HG03097 (cell line): ENCODE data around the gene MOGAT3.

Experiments
- ATAC-seq: cut with Tn5 transposase; IDR thresholded peaks from one replicate; pipeline ENCODE4 v1.9.1; 2021; ENCODE audit not compliant: unreplicated experiment, low FRiP score

Gene MOGAT3

DNA sequence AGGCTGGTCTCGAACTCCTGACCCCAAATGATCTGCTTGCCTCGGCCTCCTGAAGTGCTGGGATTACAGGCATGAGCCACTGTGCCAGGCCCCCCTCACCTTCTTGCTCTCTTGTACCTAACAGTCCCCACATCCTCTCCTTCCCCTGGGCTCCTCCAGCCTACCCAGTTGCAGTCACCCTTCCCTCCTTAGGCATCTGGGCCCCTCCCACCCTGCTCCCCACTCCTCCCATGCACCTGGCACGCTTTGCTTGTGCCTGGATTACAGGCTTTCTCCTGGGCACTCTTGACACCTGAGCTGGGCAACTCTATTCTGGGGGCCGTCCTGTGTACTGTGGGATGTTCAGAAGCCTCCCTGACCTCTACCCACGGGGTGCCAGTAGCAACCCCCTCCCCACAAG lies 33.8 kb upstream of the MOGAT3 start:
- ATAC-seq = no peak

DNA sequence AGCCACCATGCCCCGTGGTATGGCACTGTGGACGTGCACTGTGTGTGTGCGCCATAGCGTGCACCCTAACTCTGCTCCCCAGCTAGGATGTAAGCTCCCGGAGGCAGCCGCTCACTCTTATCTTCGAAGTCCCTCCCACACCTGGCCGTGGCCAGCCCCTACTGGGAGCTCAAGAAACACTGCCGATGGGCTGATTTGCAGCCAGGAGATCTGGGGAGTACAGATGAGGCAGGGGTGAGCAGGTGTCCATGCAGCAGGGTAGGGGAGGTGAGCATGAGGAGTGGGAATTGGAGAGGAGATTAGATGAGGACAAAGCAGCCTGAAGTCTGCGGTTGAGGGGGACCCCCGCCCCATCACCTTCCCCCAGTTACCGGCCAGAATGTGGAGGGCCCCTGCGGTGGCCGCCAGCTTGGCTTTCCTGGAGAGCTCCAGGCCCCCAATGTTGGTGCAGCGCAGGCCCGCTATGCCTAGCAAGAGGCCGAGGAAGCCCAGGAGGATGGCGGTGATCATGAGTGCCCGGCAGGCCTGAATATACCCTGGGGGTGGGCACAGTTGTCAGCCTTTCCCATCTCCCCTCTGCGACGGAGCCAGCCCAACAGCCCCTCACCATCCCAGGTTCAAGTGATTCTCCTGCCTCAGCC lies 33.2 kb upstream of the MOGAT3 start:
- no peak for ATAC-seq

DNA sequence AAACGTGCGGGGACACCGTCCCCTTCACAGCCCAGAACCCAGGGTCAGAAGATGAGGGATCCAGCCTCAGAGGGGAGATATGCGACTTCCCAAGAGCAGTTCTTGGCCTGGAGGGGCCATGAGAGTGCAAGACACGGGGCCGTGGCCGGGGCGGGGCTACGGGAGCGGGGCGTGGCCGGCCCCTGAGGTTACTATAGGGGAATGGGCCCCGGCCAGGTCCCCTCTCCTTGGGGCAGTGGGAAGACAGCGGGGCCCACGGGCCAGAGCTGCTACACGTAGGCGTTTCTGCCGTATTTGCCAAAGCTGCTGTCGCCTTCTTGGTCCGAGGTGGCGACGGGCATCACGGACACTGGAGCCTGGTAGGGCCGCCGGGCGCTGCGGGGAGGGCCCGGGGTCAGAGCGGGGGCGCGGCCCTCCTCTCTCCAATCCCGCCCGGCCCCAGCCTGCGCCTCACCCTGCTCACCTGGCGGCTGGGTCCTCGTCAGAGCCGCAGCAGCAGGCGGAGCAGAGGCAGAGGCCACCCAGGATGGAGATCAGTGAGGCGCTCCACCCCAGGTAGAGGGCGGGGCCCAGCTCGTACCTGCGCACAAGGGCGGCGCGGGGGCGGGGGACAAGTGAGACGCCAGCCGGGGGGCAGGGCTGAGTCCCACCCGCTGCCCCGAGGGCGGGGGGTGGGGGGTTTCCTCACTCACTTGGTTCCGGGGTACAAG lies 31.5 kb upstream of the MOGAT3 start:
- no peak for ATAC-seq

DNA sequence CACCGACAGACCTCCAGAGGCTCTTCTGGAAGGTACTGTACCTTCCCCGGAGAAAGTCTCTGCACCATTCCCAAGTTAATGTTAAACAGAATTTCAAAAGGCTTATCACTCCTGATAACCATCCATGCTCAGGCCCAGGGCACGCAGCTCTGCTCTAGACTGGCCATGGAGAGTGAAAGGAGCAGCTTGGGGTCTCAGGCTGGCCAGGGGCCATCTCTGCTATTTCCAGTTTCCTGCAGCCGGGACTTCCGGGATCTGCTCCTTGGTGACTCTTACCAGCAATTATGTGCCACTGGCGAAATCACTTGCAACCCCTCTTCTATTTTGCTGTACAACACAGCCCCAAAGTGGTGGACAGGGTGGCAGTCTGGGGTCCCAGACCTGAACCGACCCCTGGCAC lies 30.8 kb upstream of the MOGAT3 start:
- no peak for ATAC-seq

DNA sequence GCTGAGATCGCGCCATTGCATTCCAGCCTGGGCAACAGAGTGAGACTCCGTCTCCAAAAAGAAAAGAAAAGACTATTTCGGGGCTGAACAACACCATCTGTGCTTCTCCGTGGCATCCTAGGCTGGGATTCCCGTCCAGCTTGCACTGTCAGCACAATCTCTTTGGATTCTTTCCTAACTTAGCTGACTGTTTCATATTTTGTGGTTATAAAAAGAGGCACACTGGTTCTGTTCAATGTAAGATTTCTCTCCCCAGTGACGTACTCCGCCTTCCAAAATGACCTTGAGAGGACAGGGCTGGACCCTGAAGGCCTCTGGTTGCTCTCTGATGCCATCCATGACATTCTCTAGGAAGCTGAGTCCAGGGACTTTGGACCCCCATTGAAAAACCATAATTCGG lies 25.9 kb upstream of the MOGAT3 start:
- no peak for ATAC-seq

DNA sequence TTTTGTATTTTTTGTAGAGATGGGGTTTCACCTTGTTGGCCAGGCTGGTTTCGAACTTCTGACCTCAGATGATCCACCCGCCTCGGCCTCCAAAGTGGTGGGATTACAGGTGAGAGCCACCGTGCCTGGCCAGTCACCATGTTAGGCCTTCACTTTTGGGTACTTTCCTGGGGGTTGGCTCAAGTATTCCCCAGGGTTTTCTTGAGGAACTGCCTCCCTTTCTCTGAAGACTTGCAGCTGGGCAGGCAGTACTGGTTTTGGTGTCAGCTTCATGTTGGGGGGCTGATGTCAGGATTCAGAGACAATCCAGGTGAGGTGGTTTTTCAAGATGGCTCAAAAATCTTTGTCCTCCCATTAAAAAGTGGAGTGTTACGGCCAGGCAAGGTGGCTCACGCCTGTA lies 24.8 kb upstream of the MOGAT3 start:
- no peak for ATAC-seq

DNA sequence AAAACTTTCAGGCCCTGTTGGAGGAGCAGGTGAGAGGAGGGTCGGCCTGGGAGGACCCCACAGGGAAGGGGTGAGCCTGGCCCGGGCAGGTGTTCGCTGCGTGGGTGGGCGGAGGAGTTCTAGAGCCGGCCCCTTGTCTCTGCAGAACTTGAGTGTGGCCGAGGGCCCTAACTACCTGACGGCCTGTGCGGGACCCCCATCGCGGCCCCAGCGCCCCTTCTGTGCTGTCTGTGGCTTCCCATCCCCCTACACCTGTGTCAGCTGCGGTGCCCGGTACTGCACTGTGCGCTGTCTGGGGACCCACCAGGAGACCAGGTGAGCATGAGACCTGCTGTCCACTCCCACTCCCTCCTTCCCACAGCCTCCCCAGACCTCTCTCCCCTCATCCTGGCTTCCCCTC lies 22.7 kb upstream of the MOGAT3 start:
- no peak for ATAC-seq

DNA sequence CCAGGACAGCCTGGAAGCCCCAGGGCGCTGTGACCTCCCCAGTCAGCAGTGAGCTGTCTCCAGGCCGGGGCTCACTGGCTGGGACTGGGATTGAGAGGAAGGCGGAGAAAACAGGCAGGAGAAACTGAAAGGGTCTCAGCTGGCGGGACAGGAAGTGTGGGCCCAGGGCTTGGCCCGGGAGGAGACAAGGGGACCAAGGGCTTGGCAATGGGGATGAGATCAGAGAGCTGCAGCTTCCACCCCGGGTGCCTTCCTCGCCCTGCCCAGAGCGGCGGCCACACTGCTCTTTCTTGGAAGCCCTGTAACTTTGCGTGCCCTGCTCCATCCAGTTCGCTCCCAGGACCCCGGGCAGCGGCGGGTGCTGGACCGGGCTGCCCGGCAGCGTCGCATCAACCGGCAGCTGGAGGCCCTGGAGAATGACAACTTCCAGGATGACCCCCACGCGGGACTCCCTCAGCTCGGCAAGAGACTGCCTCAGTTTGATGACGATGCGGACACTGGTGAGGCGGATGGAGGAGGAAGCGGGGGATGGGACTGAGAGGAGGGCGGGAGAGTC lies 21.5 kb upstream of the MOGAT3 start:
- no peak for ATAC-seq

DNA sequence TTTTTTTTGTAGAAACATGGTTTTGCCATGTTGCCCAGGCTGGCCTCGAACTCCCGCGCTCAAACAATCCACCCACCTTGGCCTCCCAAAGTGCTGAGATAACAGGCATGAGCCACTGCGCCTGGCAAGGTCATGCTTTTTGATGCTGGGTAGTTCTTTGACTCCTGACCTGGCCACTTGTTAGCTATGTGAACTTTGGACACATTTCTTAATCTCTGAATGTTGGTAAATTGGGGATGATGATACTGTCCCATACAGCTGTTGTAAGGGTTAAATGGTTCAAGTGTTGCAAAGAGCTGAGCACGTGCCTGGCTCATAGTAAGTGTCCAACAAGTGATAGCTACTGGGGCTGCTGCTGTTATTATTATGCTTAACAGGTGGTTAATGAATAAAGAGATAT lies 19.5 kb upstream of the MOGAT3 start:
- no peak for ATAC-seq

DNA sequence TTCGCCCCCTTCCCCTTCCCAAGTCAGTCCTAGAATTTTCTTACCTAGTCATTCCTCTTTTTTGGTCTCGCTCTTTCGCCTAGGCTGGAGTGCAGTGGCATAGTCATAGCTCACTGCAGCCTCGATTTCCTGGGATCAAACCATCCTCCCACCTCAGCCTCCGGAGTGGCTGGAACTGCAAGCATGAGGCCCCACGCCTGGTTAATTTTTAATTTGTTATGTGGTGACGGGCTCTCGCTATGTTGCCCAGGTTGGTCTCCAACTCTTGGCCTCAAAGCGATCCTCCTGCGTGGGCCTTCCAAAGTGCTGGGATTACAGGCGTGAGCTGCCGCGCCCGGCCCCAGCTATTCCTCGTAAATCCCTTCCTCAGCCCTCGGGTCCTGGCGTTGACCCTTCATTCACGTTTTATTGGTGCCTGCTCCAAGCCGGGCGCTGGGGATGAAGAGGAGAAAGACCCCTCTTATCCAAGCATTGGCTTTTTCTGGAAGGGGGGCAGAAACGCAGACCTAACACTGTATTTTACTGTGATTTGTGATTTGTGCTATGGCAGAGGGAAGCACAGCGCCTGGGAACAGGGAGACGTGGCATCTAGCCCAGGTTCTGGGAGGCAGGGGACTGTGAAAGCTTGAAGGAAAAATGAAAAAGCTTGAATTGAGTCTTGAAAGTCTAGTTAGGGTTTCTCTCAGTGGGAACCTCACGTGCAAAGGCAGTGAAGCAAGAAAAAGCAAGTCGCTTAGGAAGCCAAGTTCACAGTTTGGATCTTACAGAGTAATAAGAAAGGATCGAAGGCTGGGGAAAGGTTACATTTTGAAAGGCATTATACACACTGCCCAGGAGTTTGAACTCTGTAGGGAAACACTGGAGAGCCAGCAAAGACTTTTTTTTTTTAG lies 17.6 kb upstream of the MOGAT3 start:
- no peak for ATAC-seq

DNA sequence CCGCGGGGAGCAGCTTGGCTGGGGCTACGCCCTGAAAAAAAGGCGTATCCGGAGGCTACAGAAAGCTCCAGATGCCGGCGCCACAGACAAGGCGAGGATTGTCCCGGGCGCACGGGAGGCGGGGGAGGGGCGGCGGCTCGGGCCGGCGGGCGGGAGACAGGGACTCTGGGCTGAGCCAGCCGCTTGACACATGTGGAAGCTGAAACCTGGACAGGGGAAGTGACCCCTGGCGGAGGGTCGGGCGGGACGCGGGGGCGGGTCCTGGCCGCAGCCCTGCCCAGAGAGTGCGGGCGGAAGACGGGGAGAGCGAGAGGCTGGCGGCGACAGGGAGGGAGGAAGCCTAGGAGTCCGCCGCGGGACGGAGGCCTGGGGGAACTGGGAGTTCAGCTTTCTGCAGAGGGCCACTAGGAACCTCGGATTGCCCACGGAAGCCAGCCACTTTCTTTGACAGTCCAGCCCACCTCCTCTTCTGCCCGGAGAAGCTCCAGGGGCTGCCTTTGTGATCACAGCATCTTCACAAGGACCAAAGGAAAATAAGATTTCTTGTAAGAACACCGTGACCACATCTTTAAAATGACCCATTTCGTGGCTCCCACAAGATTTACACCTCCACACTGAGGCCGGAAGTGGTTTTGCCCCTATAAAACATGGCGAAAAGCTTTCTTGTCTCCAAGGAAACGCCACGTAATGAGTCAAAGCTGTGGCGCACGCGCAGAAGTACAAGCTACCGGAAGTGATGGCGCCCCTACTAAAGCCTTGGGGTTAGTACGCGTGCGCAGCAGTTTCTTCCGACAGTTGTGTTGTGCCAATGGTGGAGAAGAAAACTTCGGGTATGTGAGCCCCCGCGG lies 16.8 kb upstream of the MOGAT3 start, which contains the start of the genes PLOD3 and ZNHIT1:
Gene PLOD3 (minus strand): TSS at position 194 of the 848 bp plus-strand sequence. CDS start 307 bp downstream, outside the sequence.
Gene ZNHIT1 (plus strand): TSS at position 778 of the 848 bp plus-strand sequence. CDS start 31 bp downstream, at position 809.
- peak; percentile 54 for ATAC-seq

DNA sequence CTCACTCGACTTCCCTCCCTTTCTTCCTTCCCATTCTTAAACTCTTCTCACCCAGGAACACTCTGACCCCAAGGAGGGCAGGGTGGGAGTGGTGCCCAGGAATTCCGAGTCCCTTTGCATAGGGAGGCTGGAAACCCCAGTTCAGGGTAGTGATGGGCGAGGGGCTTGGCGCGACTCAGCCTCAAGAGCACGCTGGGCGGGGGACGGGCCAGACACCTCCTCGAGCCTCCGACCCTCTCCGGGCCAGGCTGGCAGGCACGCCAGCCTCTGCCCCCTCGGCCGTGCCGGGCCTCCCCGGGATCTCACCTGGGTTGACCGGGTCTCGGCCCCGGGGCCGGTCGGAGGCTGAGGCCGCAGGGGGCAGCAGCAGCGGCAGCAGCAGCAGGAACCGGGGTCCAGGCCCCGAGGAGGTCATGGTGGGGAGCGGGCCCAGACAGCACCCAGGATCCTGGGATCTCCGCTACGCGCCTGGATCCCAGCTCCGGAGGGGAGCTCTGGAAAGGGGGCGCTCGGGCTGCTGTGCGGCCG lies 16.1 kb upstream of the MOGAT3 start:
- peak; percentile 21 for ATAC-seq

DNA sequence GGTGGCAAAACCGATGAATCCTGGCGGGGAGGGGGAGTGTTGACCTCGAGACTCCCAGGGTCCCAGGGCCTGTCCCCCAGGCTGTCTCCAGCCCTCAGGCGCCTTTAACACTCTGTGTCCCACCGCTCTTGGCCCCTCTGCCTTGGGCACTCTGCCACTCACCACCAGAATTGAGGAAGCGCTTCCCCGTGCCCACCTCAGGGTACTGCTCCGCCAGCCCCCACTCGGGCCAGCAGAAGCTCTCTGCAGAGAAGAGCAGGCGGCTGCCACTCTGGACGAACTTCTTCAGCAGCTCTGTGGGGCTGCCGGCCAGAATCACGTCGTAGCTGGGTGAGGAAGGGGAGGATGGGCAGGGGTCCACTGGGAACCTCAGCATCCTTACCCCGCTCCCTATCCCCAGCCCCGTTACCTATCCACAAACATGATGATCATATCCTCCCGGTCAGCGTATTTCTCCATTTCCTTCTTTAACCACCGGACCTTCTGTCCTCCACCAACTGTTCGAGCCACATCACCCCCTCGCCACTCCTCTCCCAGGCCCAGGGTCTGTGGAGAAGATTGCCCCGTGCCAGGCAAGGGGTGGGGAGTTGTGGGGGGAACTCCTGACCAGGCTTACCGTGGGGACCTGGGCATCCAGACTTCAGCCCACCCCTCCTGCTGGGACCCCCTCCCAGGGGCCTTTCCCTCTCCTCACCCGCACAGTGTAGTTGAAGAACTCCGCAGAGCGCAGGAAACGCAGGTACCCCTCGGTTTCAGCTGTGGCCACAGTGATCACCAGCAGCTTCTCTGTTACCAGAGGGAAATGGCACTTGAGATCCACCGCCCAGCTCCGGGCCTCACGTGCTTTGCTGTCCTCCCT lies 15.4 kb upstream of the MOGAT3 start:
- no peak for ATAC-seq

DNA sequence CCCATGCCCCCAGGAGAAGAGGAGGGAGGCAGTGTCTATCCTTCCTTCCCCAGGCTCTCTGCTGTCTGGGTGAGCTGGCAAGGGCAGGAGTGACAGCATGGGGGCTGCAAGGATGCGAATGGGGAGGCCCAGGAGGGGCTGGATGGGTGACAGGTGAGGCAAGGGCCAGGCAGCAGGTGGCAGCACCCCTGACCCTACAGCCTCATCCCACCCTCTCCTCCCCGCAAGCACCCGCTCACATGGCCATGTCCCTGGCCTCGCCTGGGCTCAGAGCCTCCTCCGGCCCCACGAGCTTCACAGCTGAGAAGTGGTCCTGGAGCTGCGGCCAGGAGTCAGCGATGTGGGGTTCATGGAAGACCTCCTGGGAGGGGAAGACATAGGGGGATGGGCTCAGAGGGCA lies 11.2 kb upstream of the MOGAT3 start:
- no peak for ATAC-seq

DNA sequence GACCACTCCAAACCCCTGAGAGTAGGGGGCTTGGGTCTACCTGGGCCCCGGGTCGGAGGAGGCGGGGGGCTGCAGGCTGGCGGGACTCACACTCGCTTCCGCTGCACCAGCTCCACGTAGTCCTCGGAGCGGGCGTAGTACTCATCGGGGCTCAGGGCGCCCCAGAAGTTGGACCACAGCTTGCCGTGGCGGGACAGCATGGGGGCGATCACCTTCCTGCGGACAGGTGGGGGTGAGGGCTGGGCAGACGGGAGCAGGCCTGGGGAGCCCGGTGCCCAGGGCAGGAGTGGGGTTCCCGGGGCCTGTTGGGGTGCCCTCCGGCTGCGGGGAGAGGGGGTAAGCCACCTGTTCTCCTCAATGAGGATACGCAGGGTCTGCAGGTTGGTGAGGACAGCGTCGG lies 10.7 kb upstream of the MOGAT3 start:
- no peak for ATAC-seq

DNA sequence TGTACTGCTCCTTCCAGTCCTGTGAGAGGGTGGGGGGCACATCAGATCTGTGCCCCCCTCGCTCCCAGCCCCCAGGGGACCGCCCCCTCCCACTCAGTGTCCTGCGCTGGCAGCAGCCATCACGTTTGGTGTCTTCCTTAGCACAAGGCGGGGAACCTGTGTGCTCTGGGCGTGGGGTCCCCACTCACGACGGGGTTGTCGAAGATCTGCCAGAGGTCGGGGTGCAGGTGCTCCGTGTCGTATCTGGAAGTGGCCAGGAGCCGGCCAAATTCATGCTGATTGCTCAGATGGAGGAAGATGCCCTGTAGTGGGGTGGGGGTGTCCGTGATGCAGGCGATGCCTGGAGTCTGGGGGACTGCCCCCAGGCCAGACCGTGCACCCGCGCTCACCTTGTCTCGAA lies 9.3 kb upstream of the MOGAT3 start:
- ATAC-seq = no peak

DNA sequence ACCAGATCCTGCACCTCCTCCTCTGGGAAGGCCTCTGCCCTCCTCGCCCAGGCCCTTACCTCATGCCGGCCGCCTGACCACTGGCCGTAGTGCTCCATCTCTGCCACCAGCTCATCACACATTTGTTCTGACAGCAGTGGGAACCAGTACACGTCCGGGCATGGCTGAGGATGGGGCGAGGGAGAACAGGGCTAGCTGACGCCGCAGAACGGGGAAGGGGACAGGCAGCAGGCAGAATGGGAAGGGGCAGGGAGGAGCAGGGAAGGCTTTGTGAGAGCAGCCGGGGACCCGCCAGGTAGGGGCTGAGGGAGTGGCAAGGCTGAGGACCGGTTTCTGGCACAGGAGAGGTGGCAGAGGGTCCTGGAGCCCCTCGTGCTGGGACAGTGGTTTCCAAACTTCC lies 8.0 kb upstream of the MOGAT3 start:
- no peak for ATAC-seq

DNA sequence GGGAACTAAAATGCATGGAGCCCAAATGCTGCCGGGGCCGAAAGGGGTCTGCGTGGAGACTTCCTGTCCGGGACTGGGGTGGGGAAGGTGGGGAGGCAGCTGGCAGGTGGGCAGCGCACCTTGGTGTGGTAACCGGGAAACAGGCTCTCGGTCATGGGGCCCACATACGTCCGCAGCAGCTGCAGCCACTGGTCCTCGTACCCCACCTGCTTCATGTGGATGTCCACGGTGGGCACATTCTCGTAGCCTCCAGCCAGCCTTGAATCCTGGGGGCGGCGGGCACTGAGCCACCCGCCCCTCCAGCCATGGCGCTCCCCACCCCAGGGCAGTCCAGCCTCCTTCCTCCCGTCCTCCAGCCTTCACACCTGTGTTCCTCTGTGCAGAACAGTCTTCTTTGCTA lies 6.6 kb upstream of the MOGAT3 start:
- no peak for ATAC-seq

DNA sequence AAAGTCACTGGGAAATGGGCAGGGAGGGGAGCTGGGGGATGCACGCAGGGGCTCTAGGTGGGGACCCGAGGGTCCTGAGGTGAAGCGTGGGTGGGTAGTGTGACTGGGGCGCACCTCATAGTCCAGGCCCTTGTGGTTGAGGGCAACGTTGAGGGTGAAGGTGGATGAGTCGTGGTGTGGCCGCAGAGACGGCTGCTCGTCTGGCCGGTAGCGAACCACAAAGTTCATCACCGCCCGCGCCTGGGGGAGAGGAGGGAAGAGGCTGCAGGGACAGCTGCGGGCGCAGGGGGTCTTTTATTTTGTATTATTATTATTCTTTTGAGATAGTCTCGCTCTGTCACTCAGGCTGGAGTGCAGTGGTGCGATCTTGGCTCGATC lies 5.8 kb upstream of the MOGAT3 start:
- ATAC-seq = no peak
